CD4-positive, alpha-beta T cell treated with Interleukin-12 subunit alpha and Interleukin-12 subunit beta, for 1 hour (primary cell): ENCODE results near the gene SLC9A7.

Experiments used
- DNase-seq: peaks from one replicate; pipeline ENCODE4 v3.0.0-alpha.2; 2020

SLC9A7 gene

GRCh38 chrX:46597208-46597607 is 161.7 kb downstream of the SLC9A7 start:
- no peak for DNase-seq

- DNase-seq: no peak
Measured at GRCh38 chrX:46595084-46595483, 163.8 kb downstream of the SLC9A7 start.

GRCh38 chrX:46589977-46590723 is 168.8 kb downstream of the SLC9A7 start:
- DNase-seq: peak; percentile 20

GRCh38 chrX:46588263-46588662 is 170.7 kb downstream of the SLC9A7 start:
- peak; percentile 50 for DNase-seq

- DNase-seq: no peak
Measured at GRCh38 chrX:46587753-46588171, 171.2 kb downstream of the SLC9A7 start.

- no peak for DNase-seq
Measured at GRCh38 chrX:46587158-46587557, 171.8 kb downstream of the SLC9A7 start.

- DNase-seq: no peak
Measured at GRCh38 chrX:46584736-46585135, 174.2 kb downstream of the SLC9A7 start.

- DNase-seq: no peak
Measured at GRCh38 chrX:46582966-46583365, 176.0 kb downstream of the SLC9A7 start.

- DNase-seq: no peak
Measured at GRCh38 chrX:46582325-46582724, 176.6 kb downstream of the SLC9A7 start.

GRCh38 chrX:46580613-46581012 is 178.3 kb downstream of the SLC9A7 start:
- DNase-seq: no peak

- no peak for DNase-seq
Measured at GRCh38 chrX:46579250-46579649, 179.7 kb downstream of the SLC9A7 start.

- no peak for DNase-seq
Measured at GRCh38 chrX:46577221-46578005, 181.5 kb downstream of the SLC9A7 start.

GRCh38 chrX:46576458-46576857 is 182.5 kb downstream of the SLC9A7 start:
- no peak for DNase-seq

- DNase-seq: no peak
Measured at GRCh38 chrX:46575991-46576392, 182.9 kb downstream of the SLC9A7 start.

GRCh38 chrX:46575586-46575985 is 183.3 kb downstream of the SLC9A7 start:
- no peak for DNase-seq

GRCh38 chrX:46574774-46575381 is 184.0 kb downstream of the SLC9A7 start:
- peak; percentile 44 for DNase-seq

- DNase-seq: peak; percentile 76
Measured at GRCh38 chrX:46573892-46574773, 184.8 kb downstream of the SLC9A7 start.

- peak; percentile 69 for DNase-seq
Measured at GRCh38 chrX:46573331-46573891, 185.5 kb downstream of the SLC9A7 start, which contains the start of gene CHST7. Gene CHST7 (plus strand): TSS chrX:46573765. CDS start chrX:46573932, 167 bp downstream.

GRCh38 chrX:46572340-46572936 is 186.5 kb downstream of the SLC9A7 start:
- DNase-seq: peak; percentile 43

GRCh38 chrX:46571423-46572339 is 187.2 kb downstream of the SLC9A7 start:
- no peak for DNase-seq

- DNase-seq: no peak
Measured at GRCh38 chrX:46569621-46570020, 189.3 kb downstream of the SLC9A7 start.
